Activated T-helper 1 cell treated with Interleukin-2 at 50 U/mL for 16 hours (primary cell): Measurements from ENCODE around the gene SKIC3.

Experiments
- DNase-seq: peaks from one replicate; pipeline ENCODE4 v3.0.0-alpha.2; 2020; ENCODE audit warnings: low read depth

SKIC3 gene

DNA sequence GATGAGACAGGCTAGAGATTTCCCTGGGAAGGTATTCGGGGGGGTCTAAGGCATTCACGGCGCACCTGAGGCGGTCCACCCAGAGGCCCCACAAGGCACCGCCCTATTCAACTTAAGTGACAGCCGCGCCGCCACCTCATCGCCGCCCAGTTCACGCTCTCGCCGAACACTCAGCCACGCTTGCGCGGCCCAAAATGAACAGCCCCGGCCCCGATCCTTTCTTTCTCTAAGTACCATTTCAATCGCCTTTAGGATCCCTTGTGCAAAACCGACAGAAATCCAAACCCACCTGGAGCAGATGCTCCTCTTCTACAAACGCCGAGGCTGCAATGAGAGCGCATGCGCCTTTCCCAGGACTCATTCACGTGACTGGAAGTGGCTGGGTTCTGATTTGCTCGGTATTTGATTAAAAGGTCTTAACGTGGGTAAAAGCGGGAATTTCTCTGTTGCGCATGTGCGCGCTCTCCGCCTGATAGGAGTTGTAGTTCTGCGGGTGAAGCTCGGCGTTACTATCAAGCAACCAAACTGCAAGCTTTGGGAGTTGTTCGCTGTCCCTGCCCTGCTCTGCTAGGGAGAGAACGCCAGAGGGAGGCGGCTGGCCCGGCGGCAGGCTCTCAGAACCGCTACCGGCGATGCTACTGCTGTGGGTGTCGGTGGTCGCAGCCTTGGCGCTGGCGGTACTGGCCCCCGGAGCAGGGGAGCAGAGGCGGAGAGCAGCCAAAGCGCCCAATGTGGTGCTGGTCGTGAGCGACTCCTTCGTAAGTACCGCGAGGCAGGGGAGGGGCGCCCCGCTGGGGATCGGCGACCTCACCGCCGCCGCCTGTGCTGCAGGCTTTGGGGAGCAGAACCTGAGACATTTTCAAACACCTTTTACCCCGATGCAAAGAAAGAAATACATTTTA is at the start of gene SKIC3, which contains the start of gene ARSK:
SKIC3 (minus strand) TSS at position 331 of the 902 bp plus-strand sequence. CDS start 7,827 bp downstream, outside the sequence.
ARSK (plus strand) TSS at position 455 of the 902 bp plus-strand sequence; CDS start at position 633, 178 bp downstream.
- peak; percentile 83 for DNase-seq

- DNase-seq, result no peak
Observed at GRCh38 chr5:95600557-95600956, 45.8 kb upstream of the SKIC3 start.

DNA sequence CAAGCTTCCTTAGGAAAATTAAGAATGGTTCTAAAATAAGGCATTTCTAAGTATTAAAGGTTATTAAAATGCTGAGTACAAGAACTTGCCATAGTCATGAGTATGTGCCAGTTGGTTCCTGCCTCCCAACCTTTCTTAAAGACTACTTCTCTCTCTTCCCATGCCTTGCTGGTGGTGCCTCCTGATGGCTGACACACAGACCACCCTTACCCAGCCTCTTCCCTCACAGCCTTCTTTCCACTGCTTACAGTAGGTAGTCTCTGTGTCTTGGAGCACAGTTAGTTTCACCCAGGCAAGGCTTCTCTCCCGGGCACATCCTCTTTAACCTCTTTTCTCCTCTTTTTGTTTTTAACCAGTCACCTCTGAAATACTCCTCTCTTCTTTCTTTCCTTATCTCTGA is 44.5 kb upstream of the SKIC3 start:
- no peak for DNase-seq

- DNase-seq, result no peak
Observed at GRCh38 chr5:95595289-95595931, 40.6 kb upstream of the SKIC3 start.

GRCh38 chr5:95591490-95591901 is 36.7 kb upstream of the SKIC3 start:
- no peak for DNase-seq

DNA sequence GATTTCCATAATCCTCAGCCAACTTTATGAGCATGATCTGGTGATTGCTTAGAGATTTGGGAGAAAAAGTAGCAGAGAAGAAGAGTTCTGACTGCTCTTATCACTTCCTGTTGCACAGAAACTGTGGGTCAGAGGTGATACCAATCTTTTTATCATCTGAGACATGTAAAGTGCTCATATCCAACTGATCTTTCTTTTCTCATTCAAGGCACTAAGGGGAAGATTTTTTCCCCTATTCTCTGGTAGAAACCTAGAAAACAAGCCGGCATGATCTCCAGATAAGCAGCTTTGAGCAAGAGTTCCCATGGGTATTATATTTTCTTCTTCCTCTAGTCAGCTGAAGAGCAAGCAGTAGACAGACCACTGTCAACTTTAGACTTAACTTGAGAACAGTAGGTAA is 36.1 kb upstream of the SKIC3 start:
- no peak for DNase-seq

DNA sequence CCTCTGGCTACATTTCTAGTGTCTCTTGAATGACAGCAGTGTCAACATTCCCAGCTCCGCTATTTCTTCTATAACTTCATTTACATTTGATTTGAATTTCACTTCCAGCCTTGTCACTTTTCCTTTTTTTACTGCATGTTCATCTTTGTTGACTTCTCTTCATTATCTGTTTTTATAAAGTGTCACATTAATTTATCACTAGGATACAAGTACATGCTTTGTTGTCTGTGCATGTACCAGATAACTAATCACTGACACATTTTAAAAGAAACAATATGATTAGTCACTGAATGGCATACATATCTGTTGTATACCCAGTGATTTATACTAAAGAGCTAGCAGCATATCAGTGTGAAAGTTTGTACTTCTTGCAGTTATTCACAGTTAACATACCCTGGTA is 29.2 kb upstream of the SKIC3 start:
- no peak for DNase-seq

DNA sequence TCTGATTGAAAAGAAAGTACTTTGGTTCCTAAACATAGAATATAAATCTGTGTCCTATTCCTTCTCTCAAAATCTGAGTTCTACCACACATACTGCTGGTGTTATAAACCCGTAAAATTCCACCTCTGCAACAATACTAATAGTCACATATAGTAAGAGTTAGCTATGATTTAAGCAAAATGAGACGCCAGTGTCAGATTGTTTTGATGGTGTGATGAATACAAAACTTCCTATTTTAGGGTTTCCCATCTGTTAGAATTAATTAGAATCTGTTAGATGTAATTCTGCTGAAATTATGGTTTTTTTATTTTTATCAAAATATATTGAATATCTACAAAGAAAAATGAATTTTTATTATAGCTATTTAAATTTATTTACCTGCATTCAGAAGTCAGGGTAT is 26.8 kb upstream of the SKIC3 start:
- no peak for DNase-seq

GRCh38 chr5:95572016-95572415 is 17.2 kb upstream of the SKIC3 start:
- DNase-seq, result no peak

- no peak for DNase-seq
Observed at GRCh38 chr5:95565280-95565920, 10.6 kb upstream of the SKIC3 start.

DNA sequence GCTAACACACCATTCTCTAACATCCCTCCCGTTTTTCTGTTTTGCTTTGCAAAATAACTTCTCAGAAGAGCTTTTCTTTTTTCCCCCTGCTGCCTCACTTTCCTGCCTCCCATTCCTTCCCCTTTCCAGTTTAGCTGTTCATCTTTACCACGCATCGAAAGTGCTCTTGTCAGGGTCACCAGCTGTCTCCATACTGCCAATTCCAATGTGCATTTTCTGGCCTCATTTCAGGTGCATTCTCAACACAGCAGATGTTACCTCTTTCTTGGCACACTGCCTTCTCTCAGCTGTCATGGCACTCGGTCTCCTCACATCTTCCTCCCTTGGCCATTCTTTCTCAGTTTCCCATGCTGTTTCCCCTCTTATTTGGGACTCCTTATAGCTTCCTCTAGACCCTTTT is 9.7 kb upstream of the SKIC3 start:
- DNase-seq, result no peak

- DNase-seq, result no peak
Observed at GRCh38 chr5:95563367-95563766, 8.6 kb upstream of the SKIC3 start.

GRCh38 chr5:95562282-95562681 is 7.5 kb upstream of the SKIC3 start:
- DNase-seq, result no peak

GRCh38 chr5:95557841-95558240 is 3.1 kb upstream of the SKIC3 start:
- no peak for DNase-seq

GRCh38 chr5:95555553-95555952 is 776 bp upstream of the SKIC3 start:
- no peak for DNase-seq

GRCh38 chr5:95554331-95554646 is 488 bp downstream of the SKIC3 start:
- no peak for DNase-seq

DNA sequence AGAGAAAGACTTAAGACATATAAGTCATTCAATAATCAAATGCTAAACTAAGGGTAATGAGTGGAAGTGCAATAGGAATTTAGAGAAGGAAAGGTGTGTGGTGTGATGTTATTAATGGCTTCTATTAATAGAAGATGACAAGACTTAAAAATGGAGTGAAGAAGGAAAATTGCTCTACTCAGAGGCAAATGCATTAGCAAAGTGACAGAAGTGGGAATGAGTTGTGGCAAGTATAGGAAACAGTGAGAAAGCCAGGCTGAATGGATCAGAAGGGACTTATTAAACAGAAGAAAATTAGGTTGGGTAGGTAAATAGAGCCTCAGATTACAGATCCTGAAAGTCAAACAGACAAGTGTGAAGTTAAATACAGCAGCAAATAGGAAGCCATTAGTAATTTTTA is 5.7 kb downstream of the SKIC3 start:
- no peak for DNase-seq

DNA sequence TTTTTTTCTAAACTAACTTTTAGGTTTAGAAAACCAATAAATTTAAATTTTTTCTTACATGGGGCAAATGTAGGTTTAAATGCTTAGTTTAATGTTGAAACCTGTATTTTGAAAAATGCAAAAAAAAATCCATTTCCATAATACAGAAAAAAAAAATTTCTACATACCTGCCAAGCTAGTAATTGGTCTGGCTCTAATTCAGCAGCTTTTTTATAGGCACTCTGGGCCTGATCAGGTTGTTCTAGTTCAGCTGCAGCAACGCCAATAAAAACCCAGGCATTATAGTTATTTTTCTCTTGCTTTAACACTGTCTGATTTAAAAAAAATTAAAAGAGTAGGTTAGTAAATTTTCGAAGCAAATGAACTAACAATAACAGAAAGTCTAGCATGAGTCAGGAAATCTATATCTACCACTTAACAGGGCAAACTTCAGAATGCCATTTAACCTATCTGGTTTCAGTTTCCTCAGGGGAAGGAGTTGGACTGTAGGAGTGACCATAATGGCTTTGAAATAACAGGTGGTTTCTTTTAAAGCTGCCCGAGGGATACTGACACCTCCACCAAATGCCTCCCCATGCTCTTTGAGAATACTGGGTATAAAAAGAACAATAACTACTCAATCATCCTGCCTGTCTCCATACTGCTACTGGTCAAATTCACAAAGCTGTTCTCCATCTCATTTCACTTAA is 11.6 kb downstream of the SKIC3 start:
- no peak for DNase-seq

DNA sequence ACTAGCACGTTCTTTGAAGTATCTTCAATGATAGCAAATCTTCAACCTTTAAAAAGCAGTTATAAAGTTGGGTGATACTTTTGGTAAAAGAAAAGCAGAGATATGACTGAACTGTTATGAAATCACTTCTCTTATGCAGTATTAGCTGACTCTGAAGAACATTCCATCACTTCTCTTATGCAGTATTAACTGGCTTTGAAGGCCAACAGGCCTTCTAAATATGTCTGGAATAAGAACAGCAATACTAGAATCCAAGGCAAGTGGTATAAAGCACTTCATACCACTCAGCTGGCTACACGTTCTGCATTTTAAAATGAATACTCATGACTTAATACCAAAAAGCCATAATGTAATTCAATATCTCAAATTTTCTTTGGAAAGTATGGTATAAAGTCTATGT is 17.3 kb downstream of the SKIC3 start:
- DNase-seq, result no peak

DNA sequence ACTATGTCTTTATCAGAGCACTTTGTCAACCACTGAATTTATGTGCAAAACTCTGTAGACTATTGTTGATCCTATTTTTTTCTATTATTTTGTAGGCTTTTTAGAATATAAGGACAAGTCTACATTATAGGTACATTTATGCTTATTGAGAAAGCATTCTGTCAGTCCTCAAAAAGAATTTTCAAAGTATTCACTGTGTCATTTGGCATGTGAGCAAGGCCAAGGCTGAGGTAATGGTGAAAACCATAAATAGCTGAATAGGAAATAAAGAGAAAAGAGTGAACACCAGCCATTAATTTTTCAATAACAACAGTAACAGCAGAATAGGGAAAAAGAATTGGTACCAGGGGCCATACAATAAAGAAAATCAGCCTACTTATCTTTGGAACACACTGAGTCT is 21.0 kb downstream of the SKIC3 start:
- DNase-seq, result no peak

DNA sequence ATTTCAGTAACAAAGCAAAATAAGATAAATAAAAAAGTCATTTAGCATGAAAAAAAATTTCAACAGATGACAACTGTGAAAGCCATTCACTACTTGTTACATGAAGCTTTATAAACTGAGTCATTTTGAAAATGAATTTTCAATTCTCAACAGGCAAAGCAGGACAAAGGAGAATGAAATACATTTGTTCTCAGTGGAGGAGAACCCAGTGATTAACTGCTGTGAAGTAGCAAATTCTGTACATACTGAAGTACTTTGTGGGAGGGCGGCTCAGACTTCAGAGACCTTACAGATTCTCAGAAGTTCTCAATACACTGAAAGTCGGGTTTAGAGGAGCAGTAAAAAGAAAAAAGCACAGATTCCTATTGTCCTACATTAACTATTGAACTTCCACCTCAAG is 21.7 kb downstream of the SKIC3 start:
- no peak for DNase-seq

DNA sequence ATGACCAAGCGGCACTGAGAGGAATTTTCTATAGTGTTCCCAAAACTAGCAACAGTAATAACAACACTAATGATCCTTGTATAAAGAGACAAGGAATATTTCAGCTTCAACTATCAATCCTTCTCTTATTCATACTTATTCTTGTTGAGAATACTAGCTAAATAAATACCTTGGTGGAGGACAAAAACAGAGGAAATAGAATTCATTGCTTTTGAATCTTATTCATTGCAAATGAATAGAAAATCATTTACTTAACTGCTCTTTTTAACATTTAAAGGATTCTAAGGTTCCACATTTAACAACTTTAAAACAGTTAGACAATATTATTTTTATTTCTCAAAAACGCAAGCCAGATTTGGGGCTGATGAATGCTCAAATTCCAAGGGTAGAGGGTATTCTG is 22.4 kb downstream of the SKIC3 start:
- no peak for DNase-seq
